K562 (cell line): ENCODE measurements around the gene HNRNPLL. TPM values are rescaled to one million over a fixed set of nuclear protein-coding genes. Genes with fewer than 3 reads are reported as not detected.

ENCODE experiments used
- BDP1 ChIP-seq: IDR thresholded peaks from 3 replicates; pipeline ENCODE4 v1.6.1; 2011; ENCODE audit not compliant: insufficient read length, insufficient read depth
- COPS2 ChIP-seq: fragments of 450-650 bp; conservative IDR thresholded peaks from 2 replicates; pipeline ENCODE4 v1.6.1; 2016; ENCODE audit warnings: mild to moderate bottlenecking, moderate library complexity
- DACH1 ChIP-seq: fragments of 450-650 bp; IDR thresholded peaks from 2 replicates; pipeline ENCODE4 v1.6.1; 2018; ENCODE audit not compliant: partially characterized antibody
- GTF2F1 ChIP-seq: IDR thresholded peaks from 2 replicates; pipeline ENCODE4 v1.6.1; 2011; ENCODE audit warnings: low read depth, low read length, improper control_type of control experiment
- HLTF ChIP-seq: fragments of 450-650 bp; IDR thresholded peaks from 2 replicates; pipeline ENCODE4 v1.6.1; 2016
- HMG20A ChIP-seq: fragments of 450-650 bp; formaldehyde crosslinking; conservative IDR thresholded peaks from 2 replicates; pipeline ENCODE4 v1.4.0; 2020; ENCODE audit warnings: mild to moderate bottlenecking, mixed read lengths
- HNRNPL ChIP-seq: fragments of 200-400 bp; formaldehyde crosslinking; IDR thresholded peaks from 2 replicates; pipeline ENCODE4 v1.6.1; 2017; ENCODE audit warnings: low read depth, mild to moderate bottlenecking, low read length
- KAT7 ChIP-seq: sonication (generic); formaldehyde crosslinking; IDR thresholded peaks from 2 replicates; pipeline ENCODE4 v1.8.0; 2022; ENCODE audit warnings: missing genetic modification reagents, mild to moderate bottlenecking, borderline replicate concordance
- MIER1 ChIP-seq: fragments of 450-650 bp; IDR thresholded peaks from 2 replicates; pipeline ENCODE4 v1.6.1; 2016; ENCODE audit warnings: antibody characterized with exemption, mild to moderate bottlenecking, low read depth
- MYC ChIP-seq, 2 experiments: fragments of 250-450 bp in 1 of 2; sonication (Bioruptor Pico) in 1 of 2; IDR thresholded peaks; 2 replicates each; pipeline versions ENCODE4 v1.5.1 to v1.6.1; 2012 to 2021; ENCODE audit warnings: low read depth in 2 of 2, borderline replicate concordance in 1 of 2, improper control_type of control experiment in 1 of 2, low read length in 1 of 2, mild to moderate bottlenecking in 1 of 2, moderate library complexity in 1 of 2
- NFIC ChIP-seq: fragments of 450-650 bp; IDR thresholded peaks from 2 replicates; pipeline ENCODE4 v1.6.1; 2017; ENCODE audit warnings: mild to moderate bottlenecking, inconsistent platforms
- POLR2G ChIP-seq: fragments of 200-400 bp; formaldehyde crosslinking; IDR thresholded peaks from 2 replicates; pipeline ENCODE4 v1.6.1; 2017; ENCODE audit warnings: low read depth, mild to moderate bottlenecking, antibody characterized with exemption, low read length, moderate library complexity
- SOX6 ChIP-seq: fragments of 450-650 bp; IDR thresholded peaks from 2 replicates; pipeline ENCODE4 v1.6.1; 2014; ENCODE audit warnings: mild to moderate bottlenecking
- SRSF9 ChIP-seq: fragments of 200-400 bp; formaldehyde crosslinking; IDR thresholded peaks from 2 replicates; pipeline ENCODE4 v1.6.1; 2017; ENCODE audit warnings: low read depth, low read length, borderline replicate concordance
- TOE1 ChIP-seq, 2 experiments: fragments of 450-650 bp in 1 of 2; sonication (generic) in 1 of 2; formaldehyde crosslinking in 1 of 2; IDR thresholded peaks; 2 replicates each; pipeline versions ENCODE4 v1.7.1 to v1.8.0; 2016 to 2022; ENCODE audit warnings: borderline replicate concordance in 2 of 2, mild to moderate bottlenecking in 2 of 2, antibody characterized with exemption in 1 of 2, inconsistent platforms in 1 of 2, low read depth in 1 of 2, missing genetic modification reagents in 1 of 2, moderate library complexity in 1 of 2
- TRIM24 ChIP-seq, 2 experiments: fragments of 450-650 bp; IDR thresholded peaks; 2 replicates each; pipeline ENCODE4 v1.6.1; 2016
- ZFPM2 ChIP-seq: fragments of 250-450 bp; sonication (Bioruptor Pico); IDR thresholded peaks from 2 replicates; pipeline ENCODE4 v1.5.1; 2022; ENCODE audit warnings: mild to moderate bottlenecking
- ZNF146 ChIP-seq: IDR thresholded peaks from one replicate; pipeline ENCODE4 v1.6.1; 2018; ENCODE audit warnings: missing compliant biosample characterization; ENCODE audit not compliant: unreplicated experiment
- ZNF395 ChIP-seq: fragments of 200-800 bp; sonication (Bioruptor generic); IDR thresholded peaks from 2 replicates; pipeline ENCODE4 v1.6.1; 2017; ENCODE audit warnings: missing genetic modification characterization, missing compliant biosample characterization
- ZNF512 ChIP-seq: IDR thresholded peaks from 2 replicates; pipeline ENCODE4 v1.6.1; 2016; ENCODE audit warnings: missing genetic modification characterization, missing compliant biosample characterization
- ZNF764 ChIP-seq: fragments of 250-450 bp; sonication (Bioruptor Pico); IDR thresholded peaks from 2 replicates; pipeline ENCODE4 v1.4.0; 2020; ENCODE audit warnings: low read depth, mild to moderate bottlenecking, moderate library complexity
- polyA plus RNA-seq, 8 experiments: library from polyadenylated mRNA; depleted of rRNA in 4 of 8; stranded (reverse) in 5 of 8; unstranded in 3 of 8; fragments of >200 nt; fragmentation: Nextera tagmentation in 2 of 8; fragmentation: Illumina TruSeq in 1 of 8; extraction: Ambion mirVana in 2 of 8; extraction: Trizol in 1 of 8; gene quantifications; 2 replicates each; pipeline versions ENCODE4 v1.2.1 to v1.2.3, GENCODE V29; 2011 to 2014; ENCODE audit warnings: inconsistent platforms in 1 of 8, missing spikeins in 1 of 8
- total RNA-seq, 7 experiments: library from RNA; depleted of rRNA in 6 of 7; stranded (reverse); fragments of >200 nt in 6 of 7; fragmentation: Illumina TruSeq in 2 of 7; extraction: Trizol in 2 of 7; gene quantifications; 2 replicates each; pipeline versions ENCODE4 v1.2.1 to v1.2.3, GENCODE V29; 2011 to 2021; ENCODE audit warnings: low replicate concordance in 1 of 7
- TF ChIP-seq, protein P1 (sequence below), 3 experiments: fragments of 200-800 bp in 1 of 3; fragments of 250-450 bp in 1 of 3; fragments of 450-650 bp in 1 of 3; sonication (Bioruptor Pico) in 1 of 3; sonication (Bioruptor generic) in 1 of 3; formaldehyde crosslinking in 1 of 3; IDR thresholded peaks; 2 replicates each; pipeline versions ENCODE4 v1.6.1 to v1.8.0; 2016 to 2022; ENCODE audit warnings: mild to moderate bottlenecking in 2 of 3, missing genetic modification characterization in 2 of 3, missing compliant biosample characterization in 1 of 3, moderate library complexity in 1 of 3

HNRNPLL gene
- total and polyA plus RNA-seq, 9 of the 15 experiments (the other 6 are each of a cell fraction or from before 2014, with no cell fraction given) = 19.8 to 135 (median 57.8) TPM

GRCh38 chr2:38602732-38603401 is at the start of gene HNRNPLL (continued):
- TF ChIP-seq, protein P1, sequence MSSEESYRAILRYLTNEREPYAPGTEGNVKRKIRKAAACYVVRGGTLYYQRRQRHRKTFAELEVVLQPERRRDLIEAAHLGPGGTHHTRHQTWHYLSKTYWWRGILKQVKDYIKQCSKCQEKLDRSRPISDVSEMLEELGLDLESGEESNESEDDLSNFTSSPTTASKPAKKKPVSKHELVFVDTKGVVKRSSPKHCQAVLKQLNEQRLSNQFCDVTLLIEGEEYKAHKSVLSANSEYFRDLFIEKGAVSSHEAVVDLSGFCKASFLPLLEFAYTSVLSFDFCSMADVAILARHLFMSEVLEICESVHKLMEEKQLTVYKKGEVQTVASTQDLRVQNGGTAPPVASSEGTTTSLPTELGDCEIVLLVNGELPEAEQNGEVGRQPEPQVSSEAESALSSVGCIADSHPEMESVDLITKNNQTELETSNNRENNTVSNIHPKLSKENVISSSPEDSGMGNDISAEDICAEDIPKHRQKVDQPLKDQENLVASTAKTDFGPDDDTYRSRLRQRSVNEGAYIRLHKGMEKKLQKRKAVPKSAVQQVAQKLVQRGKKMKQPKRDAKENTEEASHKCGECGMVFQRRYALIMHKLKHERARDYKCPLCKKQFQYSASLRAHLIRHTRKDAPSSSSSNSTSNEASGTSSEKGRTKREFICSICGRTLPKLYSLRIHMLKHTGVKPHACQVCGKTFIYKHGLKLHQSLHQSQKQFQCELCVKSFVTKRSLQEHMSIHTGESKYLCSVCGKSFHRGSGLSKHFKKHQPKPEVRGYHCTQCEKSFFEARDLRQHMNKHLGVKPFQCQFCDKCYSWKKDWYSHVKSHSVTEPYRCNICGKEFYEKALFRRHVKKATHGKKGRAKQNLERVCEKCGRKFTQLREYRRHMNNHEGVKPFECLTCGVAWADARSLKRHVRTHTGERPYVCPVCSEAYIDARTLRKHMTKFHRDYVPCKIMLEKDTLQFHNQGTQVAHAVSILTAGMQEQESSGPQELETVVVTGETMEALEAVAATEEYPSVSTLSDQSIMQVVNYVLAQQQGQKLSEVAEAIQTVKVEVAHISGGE (CRISPR knock-in tag; IDR thresholded peaks at IDR 0.05) = peak in 2 of 3 experiments; percentile 64 to 95; a peak in 4 of 6 replicates
- TF ChIP-seq POLR2G (peak; percentile 97), HLTF (no peak), ZNF512 (tag) (no peak), SOX6 (peak; percentile 63; the same call in 1 of the 2 replicates), GTF2F1 (peak; percentile 85; the same call in 1 of the 2 replicates), MYC (IDR thresholded peaks at IDR 0.05; ENCODE audit: low read depth, low read length) (no peak; the same call in none of the 2 replicates), MYC (CRISPR knock-in tag; IDR thresholded peaks at IDR 0.05; ENCODE audit: borderline replicate concordance, low read depth) (0 out of 2 replicates have a peak, but pooled peaks have one; percentile 55), BDP1 (no peak), COPS2 (no peak), TOE1 (IDR thresholded peaks at IDR 0.05; ENCODE audit: borderline replicate concordance) (no peak; the same call in 1 of the 2 replicates), TOE1 (CRISPR knock-in tag; IDR thresholded peaks at IDR 0.05; ENCODE audit: borderline replicate concordance, low read depth) (no peak), ZNF395 (CRISPR knock-in tag) (no peak), SRSF9 (no peak), KAT7 (CRISPR knock-in tag) (no peak), DACH1 (no peak), ZNF764 (CRISPR knock-in tag) (no peak), ZFPM2 (no peak), HMG20A (CRISPR knock-in tag) (no peak), ZNF146 (CRISPR knock-in tag) (peak; percentile 6), NFIC (peak; percentile 36), TRIM24 (IDR thresholded peaks at IDR 0.05) (no peak; a peak in 1 of 4 replicates), MIER1 (no peak), HNRNPL (no peak)
